ENCODE measurements around the gene KNTC1. TPM values are rescaled to one million over a fixed set of nuclear protein-coding genes. Genes with fewer than 3 reads are reported as not detected.
"Not testable (repeated sequence)": the region's sequence is repeated elsewhere in the genome, so short reads cannot be mapped to it uniquely, and the experiment has no call there.

KNTC1 gene
- 5.4 and 6.6 TPM in 2 replicates for total RNA-seq
- polyA plus RNA-seq (2012), result 2.5 TPM

DNA sequence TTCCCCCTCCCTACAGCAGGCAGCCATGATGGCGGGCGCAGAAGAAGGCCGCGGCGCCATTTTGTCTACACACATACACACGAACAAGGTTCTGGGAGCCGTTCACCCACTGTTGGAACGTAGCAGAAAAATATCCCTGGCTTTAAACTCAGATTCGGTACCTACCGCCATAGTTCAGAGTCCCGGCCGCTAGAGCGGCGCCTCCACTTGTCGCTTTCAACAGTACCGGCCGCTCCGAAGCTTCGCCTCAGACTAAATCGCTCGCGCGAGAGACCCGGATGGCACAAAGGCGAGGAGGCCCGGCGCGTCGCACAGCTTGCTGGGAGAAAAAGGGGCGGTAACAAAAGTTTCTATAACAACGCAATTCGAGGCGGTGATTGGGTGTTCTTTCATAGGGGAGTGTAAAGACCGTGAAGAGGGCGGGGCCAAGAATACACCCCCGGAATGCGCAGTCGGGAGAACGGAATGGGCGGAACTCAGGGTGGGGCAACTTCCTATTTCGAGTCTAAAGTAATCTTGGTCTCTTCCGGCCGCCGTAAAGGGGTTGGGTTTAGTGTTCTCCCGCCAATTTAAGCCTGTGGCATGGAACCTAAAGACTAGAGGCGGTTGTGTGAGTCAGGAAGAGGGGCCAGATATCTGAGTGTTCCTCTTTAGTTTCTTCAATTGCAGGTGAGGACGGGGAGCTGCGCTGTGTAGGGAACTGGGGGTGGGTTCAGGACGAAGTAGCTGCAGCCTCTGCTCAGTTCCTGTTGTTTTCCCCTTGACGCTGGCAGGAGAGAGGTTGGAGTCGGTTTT lies at the start of gene KNTC1, which contains the start of gene RSRC2:
KNTC1 (plus strand) TSS at position 567 of the 795 bp plus-strand sequence. CDS start 2,815 bp downstream, outside the sequence.
RSRC2 (minus strand) TSS at position 254 of the 795 bp plus-strand sequence; CDS start at position 171, 83 bp downstream.
- DNase-seq (ENCODE audit: low read depth), result peak; percentile 100

GRCh38 chr12:122480753-122481152 lies 46.3 kb upstream of the KNTC1 start:
- no peak for DNase-seq (ENCODE audit: low read depth)

DNA sequence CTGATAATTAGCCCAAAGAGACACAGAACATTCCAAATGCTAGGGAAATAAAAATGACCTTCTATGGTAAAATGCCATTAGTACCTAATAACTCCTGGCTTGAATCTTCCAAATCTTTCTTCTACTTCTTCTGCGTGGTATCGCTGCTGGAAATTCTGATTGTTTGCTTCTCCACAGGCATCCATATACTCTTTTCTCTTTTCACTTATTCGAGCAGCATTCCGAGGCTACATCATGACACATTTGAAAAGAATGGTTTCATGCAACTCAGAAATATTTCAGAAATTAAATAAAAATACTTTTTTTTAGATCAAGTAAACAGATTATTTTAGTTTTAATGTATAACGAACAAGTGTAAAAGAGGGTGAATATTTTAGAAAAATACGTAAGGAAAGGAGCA lies 45.2 kb upstream of the KNTC1 start:
- DNase-seq (ENCODE audit: low read depth), result no peak

DNA sequence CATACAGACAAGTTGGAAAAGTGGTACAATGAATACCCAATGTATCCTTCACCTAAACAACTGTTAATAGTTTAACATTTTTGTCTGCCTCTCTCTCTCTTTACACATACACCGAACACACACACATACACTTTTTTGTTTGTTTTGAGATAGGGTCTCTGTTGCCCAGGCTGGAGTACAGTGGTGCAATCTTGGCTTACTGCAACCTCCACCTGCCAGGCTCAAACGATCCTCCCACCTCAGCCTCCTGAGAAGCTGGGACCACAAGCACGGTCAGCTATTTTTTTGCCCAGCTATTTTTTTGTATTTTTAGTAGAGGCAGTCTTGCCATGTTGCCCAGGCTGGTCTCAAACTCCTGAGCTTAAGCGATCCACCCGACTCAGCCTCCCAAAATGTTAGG lies 43.1 kb upstream of the KNTC1 start:
- DNase-seq (ENCODE audit: low read depth), result no peak

DNA sequence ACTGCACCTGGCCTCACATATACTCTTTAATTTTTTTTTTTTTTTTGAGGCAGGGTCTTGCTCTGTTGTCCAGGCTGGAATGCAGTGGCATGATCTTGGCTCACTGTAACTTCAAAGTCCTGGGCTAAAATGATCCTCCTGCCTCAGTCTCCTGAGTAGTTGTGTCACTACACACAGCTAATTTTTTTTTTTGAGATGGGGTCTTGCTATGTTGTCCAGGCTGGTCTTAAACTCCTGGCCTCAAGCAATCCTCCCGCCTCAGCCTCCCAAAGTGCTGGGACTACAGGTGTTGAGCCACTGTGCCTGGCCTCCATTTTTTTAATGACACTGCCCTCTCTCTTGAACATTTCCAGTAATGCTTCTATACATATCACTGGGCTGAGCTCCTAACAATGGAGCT lies 42.7 kb upstream of the KNTC1 start:
- not testable (repeated sequence) for DNase-seq (ENCODE audit: low read depth)

GRCh38 chr12:122486360-122486759 lies 40.7 kb upstream of the KNTC1 start:
- DNase-seq (ENCODE audit: low read depth), result not testable (repeated sequence)

DNA sequence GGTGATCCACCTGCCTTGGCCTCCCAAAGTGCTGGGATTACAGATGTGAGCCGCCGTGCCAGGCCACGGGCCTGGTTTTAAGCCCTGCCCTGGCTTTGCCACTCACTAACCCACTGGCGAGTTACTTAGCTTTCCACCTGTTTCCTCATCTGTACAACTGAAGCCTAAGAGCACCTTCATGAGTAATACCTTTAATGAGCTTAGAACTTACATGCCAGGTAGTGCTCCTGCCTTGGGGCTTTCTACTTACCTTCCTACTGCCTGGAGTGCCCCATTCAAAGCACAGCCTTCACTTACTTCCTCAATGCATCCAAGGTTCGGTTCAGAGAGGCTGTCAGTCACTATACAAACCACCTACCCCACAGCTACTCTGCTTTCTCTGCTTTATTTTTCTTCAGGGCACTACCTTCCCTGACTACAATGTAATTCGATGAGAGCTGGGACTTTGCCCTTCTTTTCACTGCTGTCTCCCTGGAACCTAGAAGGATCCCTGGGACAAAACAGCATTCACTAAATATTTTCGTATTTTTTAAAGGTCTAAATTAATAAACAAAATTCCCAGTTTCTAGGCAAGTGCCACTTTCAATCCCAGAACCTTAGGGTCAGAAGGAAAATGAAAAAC lies 40.1 kb upstream of the KNTC1 start:
- DNase-seq (ENCODE audit: low read depth), result no peak

GRCh38 chr12:122487807-122488206 lies 39.2 kb upstream of the KNTC1 start:
- DNase-seq (ENCODE audit: low read depth), result not testable (repeated sequence)

GRCh38 chr12:122489038-122489437 lies 38.0 kb upstream of the KNTC1 start:
- DNase-seq (ENCODE audit: low read depth), result no peak

- no peak for DNase-seq (ENCODE audit: low read depth)
Measured at GRCh38 chr12:122491991-122492390, 35.1 kb upstream of the KNTC1 start.

DNA sequence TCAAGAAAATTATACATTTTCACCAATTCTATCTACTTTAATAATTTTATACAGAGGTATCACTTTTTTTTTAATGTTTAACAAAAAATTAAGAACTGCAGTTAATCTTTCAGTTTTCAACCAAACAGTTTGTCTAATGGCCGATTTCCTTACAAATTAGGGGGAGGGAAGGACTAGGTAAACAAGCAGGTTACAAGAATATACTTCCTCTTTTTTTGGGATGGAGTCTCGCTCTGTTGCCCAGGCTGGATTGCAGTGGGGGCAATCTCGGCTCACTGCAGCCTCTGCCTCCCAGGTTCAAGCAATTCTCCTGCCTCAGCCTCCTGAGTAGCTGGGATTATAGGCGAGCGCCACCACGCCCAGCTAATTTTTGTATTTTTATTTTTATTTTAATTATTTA lies 33.8 kb upstream of the KNTC1 start:
- not testable (repeated sequence) for DNase-seq (ENCODE audit: low read depth)

GRCh38 chr12:122495258-122495657 lies 31.8 kb upstream of the KNTC1 start:
- no peak for DNase-seq (ENCODE audit: low read depth)

- peak; percentile 78 for DNase-seq (ENCODE audit: low read depth)
Measured at GRCh38 chr12:122499991-122500684, 26.9 kb upstream of the KNTC1 start.

DNA sequence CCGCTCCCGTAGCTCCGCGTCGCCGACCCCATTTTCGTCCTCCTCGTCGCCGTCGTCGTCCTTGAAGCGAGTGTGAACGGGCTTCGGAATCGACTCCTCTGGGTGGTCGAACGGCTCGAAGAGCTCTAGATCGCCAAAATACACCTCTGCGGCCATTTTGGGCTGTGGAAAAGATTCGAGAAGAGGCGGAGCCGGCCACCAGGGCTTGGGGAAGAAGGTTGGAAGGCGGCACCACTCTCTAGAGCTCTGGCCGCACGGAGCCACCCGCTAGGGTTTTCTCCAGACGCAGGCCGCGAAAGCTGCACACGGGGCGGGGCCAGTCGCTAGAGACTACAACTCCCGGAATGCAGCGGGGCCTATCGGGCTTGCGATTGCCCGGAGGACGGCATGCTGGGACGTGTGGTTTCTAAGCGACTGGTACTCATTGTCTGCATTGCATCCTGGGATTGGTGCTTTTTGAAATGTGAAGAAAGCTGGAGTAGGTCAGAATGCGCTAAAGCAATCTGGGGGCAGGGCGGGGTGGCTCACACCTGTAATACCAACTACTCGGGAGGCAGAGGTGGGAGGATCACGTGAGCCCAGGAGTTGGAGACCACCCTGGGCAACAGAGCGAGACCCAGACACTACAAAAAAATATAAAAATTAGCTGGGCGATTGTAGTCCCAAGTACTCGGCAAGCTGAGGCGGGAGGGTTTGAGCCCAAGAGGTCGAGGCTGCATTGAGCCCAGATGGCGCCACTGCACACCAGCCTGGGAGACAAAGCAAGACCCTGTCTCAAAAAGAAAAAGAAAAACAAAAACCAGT lies 26.2 kb upstream of the KNTC1 start, which contains the start of gene ZCCHC8:
ZCCHC8 (minus strand) TSS at position 248 of the 804 bp plus-strand sequence; CDS start at position 156, 92 bp downstream.
- peak; percentile 98 for DNase-seq (ENCODE audit: low read depth)

- no peak for DNase-seq (ENCODE audit: low read depth)
Measured at GRCh38 chr12:122501489-122501989, 25.5 kb upstream of the KNTC1 start.

DNA sequence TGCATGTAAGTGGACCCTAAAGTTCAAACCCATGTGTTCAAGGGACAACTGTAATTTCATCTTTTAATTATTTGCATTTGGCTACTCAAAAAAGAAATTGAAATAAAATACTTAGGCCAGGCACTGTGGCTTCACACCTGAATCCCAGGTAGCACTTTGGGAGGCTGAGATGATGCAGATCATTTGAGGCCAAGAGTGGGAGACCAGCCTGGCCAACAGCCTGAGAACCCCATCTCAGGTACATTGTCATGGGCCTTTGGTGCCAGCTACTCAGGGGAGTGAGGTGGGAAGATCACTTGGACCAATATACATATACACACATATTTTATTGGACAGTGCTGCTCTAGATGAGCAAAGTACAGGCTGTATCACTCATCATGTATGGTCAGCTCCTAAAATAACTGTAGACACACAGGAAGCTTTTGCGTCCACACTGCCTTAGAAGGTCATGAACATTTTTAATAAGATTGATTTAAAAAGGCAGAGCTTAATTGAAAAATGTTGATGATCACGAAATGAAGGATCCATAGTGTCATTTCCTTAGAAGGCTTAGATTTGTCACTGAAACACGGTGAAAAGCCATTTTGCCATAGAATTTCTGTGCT lies 23.8 kb upstream of the KNTC1 start:
- DNase-seq (ENCODE audit: low read depth), result no peak

GRCh38 chr12:122503783-122504590 lies 23.1 kb upstream of the KNTC1 start:
- no peak for DNase-seq (ENCODE audit: low read depth)

- DNase-seq (ENCODE audit: low read depth), result no peak
Measured at GRCh38 chr12:122505419-122506051, 21.5 kb upstream of the KNTC1 start.

DNA sequence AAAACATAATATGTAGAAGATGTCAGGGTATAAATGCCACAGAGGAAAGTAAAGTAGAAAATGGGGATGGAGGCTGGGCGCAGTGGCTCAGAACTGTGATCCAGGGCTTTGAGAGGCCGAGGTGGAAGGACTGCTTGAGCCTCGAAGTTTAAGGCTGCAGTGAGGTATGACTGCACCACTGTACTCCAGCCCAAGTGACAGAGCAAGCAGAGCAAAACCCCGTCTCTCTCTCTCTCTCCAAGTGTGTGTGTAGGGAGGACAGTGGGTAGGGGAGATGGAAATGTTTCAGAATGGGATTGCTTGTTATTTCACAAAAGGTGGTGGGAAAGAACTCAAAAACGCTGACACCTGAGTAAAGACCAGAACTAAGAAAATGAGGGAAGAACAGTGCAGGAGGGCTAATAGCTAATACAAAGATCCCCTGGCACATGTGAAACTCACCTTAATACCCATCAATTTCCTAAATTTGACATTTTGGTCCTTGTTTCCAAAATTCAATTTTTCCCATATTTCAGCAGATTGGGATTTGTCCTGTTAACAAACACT lies 20.6 kb upstream of the KNTC1 start:
- DNase-seq (ENCODE audit: low read depth), result no peak

All from myocyte (in vitro differentiated cells).